ENCODE results near the gene PPP1R1B.

The PPP1R1B gene

GRCh38 chr17:39667262-39667944, 40.7 kb downstream of the PPP1R1B start:
- DNase-seq (ENCODE audit: low read depth): no peak

GRCh38 chr17:39667945-39668924, 41.5 kb downstream of the PPP1R1B start, which contains the start of gene PNMT:
TSS of gene PNMT (plus strand) at chr17:39668453. CDS start at chr17:39668476, 23 bp downstream.
- peak; percentile 68 for DNase-seq (ENCODE audit: low read depth)

DNA sequence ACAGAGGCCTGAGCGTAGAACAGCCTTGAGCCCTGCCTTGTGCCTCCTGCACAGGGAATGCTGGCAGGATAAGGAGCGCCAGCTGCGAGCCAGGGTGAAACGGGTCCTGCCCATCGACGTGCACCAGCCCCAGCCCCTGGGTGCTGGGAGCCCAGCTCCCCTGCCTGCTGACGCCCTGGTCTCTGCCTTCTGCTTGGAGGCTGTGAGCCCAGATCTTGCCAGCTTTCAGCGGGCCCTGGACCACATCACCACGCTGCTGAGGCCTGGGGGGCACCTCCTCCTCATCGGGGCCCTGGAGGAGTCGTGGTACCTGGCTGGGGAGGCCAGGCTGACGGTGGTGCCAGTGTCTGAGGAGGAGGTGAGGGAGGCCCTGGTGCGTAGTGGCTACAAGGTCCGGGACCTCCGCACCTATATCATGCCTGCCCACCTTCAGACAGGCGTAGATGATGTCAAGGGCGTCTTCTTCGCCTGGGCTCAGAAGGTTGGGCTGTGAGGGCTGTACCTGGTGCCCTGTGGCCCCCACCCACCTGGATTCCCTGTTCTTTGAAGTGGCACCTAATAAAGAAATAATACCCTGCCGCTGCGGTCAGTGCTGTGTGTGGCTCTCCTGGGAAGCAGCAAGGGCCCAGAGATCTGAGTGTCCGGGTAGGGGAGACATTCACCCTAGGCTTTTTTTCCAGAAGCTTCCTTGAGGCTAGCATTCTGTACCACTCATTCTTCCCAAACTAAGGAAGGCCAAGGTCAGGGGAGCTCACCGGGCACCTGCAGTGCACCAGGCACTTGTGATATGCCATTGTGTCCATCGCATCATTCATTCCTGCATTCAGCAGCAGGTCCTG, 43.4 kb downstream of the PPP1R1B start:
- no peak for DNase-seq (ENCODE audit: low read depth)

DNA sequence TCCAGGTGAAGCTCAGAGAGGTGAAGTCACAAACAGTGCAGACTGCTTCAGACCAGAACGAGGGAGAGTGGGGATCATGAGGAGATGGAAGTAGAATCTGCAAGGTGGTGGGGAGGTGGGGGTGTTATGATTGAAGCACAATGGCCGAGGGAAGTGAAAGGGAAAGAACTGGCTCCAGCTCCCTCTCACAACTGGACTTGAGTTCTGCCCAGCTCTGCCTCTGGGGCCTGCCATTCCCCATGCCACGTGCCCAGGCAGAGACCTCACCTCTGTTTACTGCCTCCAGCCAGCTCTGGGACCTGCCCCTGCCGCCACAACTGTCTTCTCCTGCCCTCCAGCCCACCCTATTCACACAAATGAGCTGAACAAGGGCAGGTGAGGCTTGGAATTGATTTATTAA, 44.0 kb downstream of the PPP1R1B start:
- DNase-seq (ENCODE audit: low read depth): no peak

- peak; percentile 51 for DNase-seq (ENCODE audit: low read depth)
These were observed 45.1 kb downstream of the PPP1R1B start for GRCh38 chr17:39671651-39672521.

DNA sequence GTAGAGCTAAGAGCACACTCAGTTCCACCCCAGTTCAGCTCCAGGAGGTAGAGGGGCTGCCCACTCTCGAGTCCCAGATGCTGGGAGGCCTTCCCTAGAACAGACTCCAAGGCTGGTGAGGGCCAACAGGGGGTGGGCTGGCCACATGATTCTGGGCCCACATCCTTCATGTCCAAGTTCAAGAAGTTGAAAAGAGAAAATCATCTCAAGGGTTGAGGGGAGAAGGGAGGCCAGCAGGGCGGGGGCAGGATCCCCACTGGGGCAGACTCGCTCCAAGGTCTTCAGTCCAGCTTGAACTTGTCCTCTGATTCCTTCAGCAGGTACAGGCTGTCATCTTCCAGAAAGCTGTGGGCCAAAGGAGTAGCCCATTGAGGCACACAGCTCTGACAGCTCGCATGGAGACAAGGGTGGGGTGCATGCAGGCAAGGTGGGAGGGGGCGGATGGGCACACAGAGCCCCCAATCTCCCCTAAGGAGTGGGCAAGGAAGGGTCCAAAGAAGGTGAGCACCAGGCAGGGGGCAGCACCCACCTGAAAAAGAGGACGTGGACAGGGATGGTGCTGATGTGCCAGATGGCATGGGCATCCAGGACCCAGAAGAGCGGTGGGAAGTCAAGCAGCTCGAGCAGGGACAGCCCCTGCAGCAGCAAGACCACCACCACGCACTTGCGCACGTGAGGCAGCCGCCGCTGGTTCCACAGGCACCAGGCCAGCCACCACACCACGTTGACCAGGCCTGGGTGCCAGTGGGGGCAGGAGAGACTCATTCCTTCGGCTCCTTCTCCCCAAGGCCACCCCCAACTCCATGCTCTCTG, 46.0 kb downstream of the PPP1R1B start:
- DNase-seq (ENCODE audit: low read depth): no peak

DNA sequence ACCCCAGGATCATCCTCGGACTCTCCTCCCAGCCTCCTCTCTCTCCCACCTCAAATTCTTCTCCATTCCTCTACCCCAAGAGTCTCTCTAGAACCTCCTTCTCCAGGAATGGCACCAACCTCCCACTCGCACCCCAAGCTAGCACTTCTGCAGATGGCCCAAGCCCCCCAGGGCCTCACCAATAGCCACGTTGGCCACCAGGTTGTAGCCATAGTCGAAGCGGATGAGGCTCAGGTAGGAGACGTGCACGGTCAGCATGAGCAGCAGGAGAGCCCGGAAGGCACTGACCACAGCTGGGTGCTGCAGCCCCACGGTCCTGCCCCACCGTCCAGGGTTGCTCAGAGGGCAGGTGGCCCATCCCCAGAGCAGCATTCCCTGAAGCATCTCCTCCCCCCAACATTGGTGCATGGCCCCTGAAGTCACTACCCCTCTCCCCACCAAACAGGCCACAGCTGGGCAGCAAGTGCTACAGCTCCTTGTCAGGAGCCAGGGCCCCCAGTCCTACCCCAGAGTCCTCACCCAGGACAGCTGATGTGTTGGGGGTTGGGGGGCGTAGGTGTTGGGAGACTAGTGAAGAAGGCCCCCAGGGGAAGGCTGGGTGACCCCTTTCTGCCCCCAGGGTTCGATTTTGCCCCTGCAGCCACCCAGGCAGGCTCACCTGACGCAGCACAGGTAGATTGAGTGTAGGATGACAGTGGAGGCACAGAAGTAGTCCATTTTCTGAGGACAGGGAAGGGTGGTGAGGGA, 46.8 kb downstream of the PPP1R1B start:
- no peak for DNase-seq (ENCODE audit: low read depth)

DNA sequence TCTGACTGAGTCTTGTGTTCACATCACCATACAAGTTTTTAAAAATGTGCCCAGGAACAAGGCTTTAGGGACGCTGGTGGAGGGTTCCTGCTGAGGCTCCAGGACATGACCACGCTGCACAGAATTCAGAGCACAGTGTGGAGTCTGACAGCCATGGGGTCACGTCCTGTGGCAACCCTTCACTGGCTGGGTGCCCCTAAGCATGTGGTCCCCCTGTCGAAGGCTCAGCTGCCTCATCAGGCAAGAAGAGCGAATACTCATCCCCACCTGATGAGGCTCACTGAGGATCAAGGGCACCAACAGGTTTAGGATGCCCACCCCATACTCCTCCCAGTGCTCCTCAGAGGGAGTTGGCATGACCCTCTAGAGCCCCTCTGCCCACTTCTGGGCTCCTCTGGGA, 47.4 kb downstream of the PPP1R1B start:
- DNase-seq (ENCODE audit: low read depth): no peak

- no peak for DNase-seq (ENCODE audit: low read depth)
These were observed 48.1 kb downstream of the PPP1R1B start for GRCh38 chr17:39674702-39675389.

DNA sequence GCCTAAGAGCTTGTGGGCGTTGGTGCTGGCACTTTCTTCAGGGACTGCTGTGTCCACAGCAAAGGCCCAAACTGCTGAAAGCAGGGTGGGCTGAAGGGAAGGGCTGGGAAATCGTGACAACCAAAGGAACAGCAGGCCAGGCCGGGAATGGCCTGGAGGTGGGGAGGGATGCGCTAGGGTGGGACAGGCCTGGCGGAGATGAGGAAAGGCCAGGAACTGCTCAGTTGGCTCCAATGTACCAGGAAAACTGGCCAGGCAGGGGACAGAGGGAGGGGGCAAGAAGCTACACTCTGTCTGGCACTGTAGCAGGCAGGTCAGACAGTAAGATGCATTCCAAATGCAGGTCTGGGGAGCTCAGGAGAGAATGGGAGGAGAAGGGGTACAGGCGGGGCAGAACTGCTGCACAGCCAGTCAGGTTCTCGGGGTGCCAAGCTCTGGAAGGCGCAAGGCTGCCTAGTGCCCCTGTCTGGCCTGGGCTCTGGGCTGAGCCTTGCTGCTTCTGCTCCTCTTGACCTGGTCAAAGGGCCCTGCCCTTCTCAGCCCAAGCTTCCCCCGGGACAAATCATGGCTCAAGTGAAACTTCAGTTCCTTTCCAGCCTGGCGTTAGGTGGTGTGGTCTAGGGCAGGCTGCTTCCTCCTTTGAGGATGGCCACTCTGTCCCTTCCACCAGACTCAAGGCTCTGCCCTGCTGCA, 48.8 kb downstream of the PPP1R1B start:
- no peak for DNase-seq (ENCODE audit: low read depth)

DNA sequence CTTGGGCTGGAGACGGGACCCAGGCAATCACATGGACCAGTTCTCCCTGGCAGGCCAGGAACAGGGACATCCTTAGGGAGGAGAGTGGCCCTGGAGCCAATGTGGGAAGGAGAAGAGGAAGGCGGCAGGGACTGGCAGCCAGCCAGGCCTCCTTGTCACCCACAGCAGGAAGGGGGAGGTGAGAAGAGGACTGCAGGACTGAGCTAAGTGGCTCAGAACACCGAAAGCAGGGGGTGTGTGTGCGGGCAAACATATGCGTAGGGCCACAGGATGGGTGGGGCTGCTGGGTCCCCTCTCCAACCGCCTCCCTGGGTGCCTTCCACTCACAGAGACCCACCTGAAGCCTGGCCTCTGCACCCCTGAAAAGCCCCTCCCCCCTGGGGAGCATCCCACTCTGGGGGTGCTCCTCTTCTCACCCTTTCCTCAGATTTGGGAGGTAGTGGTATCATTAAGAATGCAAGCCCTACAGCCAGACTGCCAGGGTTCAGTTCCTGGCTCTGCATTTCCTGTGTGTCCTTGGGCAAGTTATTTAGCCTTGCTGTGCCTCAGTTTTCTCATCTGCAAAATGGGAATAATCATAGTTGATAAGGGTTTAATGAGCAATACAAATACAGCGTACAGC, 49.6 kb downstream of the PPP1R1B start:
- no peak for DNase-seq (ENCODE audit: low read depth)

- no peak for DNase-seq (ENCODE audit: low read depth)
These were observed 50.3 kb downstream of the PPP1R1B start for GRCh38 chr17:39677072-39677471.

GRCh38 chr17:39677542-39678339, 51.0 kb downstream of the PPP1R1B start:
- no peak for DNase-seq (ENCODE audit: low read depth)

DNA sequence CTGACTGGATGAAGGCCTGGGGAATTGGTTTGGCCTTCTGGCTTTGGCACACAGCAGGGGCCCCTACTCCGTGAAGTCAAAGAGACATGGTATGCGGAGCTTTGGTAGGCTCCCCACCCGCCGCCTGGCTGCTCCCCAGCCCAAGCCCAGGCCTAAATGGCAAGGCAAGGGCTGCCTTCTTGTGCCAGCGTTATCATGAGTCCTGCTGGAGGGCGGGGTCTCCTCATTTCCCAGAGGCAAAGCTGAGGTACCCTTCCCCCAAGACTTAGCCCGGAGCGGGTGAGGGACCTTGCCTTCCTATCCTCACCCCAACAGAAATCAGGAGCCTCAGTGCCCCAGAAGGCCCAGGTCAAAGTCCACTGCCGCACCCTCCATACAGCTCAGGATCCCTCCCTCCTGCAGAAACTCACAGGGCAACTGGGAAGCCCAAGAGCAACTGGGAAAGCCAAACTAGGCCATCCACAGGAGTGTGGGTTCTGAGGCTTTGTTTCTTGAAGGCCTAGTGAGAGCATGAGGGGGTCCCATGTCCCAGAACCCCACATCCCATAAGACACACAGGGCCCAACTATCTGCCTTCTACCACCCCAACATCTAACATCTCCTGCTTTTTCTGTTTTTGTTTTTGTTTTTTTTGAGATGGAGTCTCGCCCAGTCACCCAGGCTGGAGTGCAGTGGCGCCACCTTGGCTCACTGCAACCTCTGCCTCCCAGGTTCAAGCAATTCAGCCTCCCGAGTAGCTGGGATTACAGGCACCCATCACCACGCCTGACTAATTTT, 51.8 kb downstream of the PPP1R1B start:
- no peak for DNase-seq (ENCODE audit: low read depth)

- no peak for DNase-seq (ENCODE audit: low read depth)
These were observed 52.9 kb downstream of the PPP1R1B start for GRCh38 chr17:39679521-39680192.
